ENCODE results near the gene RNF220.

RNF220 gene

GRCh38 chr1:44436401-44437106 is 31.5 kb downstream of the RNF220 start:
- no peak for DNase-seq

DNA sequence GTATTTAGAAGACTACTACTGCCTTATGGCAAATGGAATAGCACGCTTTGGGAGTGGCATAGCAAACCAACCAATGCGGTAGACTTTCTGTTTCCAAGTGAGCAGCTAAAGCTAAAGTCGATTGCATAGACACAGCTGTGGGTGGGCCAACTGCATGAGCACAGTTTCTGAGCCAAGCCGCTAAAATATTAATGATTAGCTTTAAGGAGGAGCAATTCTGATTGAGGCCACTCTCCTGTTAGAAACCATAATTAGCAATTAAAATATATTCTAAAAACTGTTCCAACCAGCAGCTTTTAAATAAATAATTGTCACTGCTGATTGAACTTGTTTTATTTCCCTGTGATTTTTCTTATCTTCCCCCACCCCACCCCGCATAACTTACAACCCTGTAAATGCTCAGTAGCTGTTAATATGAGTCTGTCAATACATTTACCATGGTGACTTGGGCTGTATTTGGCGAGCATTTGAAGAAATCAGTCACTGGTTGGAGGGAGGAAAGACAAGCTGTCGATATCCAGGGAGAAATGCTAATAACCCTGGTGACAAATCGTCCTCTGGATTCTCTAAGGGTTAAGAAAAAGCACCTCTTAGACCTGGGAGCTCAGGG is 32.2 kb downstream of the RNF220 start:
- DNase-seq: no peak

DNA sequence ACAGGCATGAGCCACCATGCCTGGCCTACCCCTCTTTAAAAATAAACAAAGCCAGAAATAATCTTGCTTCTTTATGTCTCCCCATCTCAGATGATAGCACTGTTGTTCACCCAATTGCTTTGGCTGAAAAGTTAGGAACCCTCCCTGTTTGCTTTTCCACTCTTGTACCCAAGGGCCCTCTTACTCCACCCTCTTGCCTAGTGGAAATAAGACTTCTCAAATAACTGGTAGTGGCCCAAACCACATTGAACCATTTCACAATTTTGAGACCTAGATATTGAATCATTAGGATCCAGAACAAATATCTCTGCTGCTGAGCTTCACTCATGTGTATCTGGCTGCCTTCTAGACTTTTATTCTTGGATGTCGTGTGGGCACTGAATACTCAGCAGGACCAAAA is 37.7 kb downstream of the RNF220 start:
- no peak for DNase-seq

GRCh38 chr1:44447051-44447810 is 42.2 kb downstream of the RNF220 start:
- no peak for DNase-seq

GRCh38 chr1:44453798-44454349 is 48.8 kb downstream of the RNF220 start:
- no peak for DNase-seq

DNA sequence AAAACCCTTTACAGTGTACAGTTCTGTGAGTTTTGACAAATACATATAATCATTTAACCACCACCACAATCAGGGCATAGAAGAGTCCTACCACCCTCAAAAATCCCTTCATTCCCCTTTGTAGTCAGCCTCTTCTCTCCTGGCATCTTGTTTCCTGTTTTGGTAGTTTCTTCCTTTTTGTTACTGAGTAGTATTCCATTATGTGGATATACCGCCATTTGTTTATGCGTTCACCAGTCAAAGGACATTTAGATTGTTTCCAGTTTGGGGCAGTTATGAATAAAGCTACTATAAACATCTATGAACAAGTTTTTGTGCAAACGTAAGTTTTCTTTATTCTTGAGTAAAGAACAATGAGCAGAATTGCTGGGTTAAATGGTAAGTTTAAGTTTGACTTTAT is 49.6 kb downstream of the RNF220 start:
- DNase-seq: no peak

GRCh38 chr1:44460107-44460882 is 55.2 kb downstream of the RNF220 start:
- no peak for DNase-seq

DNA sequence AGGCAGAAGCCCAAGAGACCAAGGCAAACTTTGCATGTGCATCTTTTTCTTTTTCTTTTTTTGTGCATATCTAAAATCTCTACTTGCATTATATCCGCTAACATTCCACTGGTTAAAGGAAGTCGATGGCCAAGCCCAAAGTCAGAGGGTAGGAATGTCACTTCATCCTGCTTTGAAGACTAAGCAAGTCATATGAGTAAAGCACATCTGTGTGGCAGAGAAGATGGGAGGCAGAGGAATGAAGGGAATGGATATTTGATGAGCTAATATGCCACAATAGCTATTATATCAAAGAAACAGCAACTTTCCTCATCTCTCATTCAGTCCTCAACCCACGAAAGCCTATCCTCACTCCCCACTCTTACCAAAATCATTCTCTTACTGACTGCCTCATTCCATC is 59.3 kb downstream of the RNF220 start:
- DNase-seq: no peak

DNA sequence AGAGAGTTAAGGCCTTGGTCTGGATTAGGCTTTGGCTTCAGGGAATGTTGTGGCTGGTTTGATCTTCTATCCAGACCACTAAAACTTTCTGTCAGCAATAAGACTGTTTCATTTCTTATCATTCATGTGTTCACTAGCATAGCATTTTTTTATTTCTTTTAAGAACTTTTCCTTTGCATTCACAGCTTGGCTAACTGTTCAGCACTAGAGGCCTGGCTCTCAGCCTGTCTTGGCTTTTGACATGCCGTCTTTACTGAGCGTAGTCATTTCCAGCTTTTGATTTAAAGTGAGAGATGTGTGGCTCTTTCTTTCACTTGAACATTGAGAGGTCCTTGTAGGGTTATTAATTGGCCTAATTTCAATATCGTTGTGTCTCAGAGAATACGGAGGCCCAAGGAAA is 62.5 kb downstream of the RNF220 start:
- DNase-seq: no peak

DNA sequence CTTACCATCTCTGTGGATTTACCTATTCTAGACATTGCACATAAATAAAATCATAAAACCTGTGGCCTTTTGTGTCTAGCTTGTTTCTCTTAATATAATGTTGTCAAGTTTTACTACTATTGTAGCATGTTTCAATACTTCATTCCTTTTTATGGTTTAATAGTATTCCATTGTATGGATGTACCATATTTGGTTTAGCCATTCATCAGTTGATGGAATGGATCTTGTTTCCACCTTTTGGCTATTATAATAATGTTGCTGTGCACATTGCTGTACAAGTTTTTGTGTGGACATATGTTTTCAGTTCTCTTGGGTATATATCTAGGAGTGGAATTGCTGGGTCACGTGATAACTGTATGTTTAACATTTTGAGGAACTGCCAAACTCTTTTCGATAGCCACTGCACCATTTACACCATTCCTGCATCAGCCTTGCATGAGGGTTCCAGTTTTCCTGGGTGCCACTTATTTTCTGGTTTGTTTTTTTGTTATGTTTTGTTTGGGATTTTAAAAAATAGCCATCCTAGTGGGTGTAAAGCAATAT is 66.9 kb downstream of the RNF220 start:
- no peak for DNase-seq

- no peak for DNase-seq
Measured at GRCh38 chr1:44472620-44473525, 67.8 kb downstream of the RNF220 start.

DNA sequence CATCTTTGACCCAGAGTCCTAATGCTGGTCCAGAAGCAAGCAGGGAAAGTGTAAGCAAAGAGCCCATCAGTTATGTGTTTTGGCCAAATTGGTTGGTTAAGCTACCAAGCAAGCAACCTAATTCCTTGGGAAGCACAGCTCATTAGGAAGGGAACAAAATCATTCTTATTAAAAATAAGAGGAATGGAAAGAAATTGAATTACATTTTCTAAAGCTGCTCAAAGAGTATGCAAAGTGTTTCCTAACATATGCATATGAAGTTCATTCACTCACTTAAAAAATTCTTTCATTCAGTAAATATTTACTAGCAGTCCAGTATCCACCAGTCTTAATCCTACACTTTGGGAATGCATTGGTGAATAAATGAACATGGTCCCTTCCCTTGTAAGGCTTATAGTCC is 71.8 kb downstream of the RNF220 start:
- DNase-seq: no peak

- no peak for DNase-seq
Measured at GRCh38 chr1:44481701-44482100, 76.6 kb downstream of the RNF220 start.

GRCh38 chr1:44483089-44483874 is 78.2 kb downstream of the RNF220 start:
- no peak for DNase-seq

GRCh38 chr1:44484155-44484688 is 79.2 kb downstream of the RNF220 start:
- DNase-seq: no peak

- DNase-seq: no peak
Measured at GRCh38 chr1:44485229-44485933, 80.3 kb downstream of the RNF220 start.

DNA sequence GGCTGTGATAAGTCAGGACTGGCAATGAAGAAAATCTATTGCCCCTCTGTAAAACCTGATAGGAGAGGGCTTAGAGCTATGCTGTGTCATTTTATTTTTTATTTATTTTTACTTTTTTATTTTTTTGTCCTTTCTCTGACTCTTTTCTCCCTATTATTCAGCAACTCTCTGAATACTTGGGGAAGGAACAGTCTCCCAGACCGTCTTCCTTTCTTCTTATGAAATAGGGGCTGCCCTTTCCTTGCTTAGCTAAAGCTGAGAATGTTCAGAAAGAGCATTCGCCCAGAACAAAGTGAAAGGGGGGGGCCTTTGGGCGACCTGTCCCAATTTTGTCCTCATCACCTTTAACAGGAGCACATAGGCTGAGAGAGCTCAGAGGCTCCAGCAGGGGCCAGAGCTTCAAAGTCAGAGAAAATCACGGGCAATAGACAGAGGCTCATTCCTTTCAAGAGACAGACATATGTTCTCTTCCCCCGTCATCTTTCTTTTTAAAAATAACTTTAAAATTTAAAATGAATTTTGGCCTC is 80.9 kb downstream of the RNF220 start:
- no peak for DNase-seq

GRCh38 chr1:44489481-44489880 is 84.4 kb downstream of the RNF220 start:
- no peak for DNase-seq

GRCh38 chr1:44496541-44497171 is 91.6 kb downstream of the RNF220 start:
- no peak for DNase-seq
